HepG2 (cell line): Measurements from ENCODE around the gene CIAPIN1.

Experiments used
- SUZ12 ChIP-seq: fragments of 150-350 bp; IDR thresholded peaks from 2 replicates; pipeline ENCODE4 v1.6.1; 2014; ENCODE audit warnings: low read depth, low read length
- ZNF24 ChIP-seq: fragments of 450-650 bp; IDR thresholded peaks from 2 replicates; pipeline ENCODE4 v1.6.1; 2017; ENCODE audit warnings: antibody characterized with exemption, mild to moderate bottlenecking
- ZNF3 ChIP-seq: IDR thresholded peaks from 2 replicates; pipeline ENCODE4 v1.7.0; 2017; ENCODE audit warnings: inconsistent platforms
- ZNF431 ChIP-seq: sonication (generic); formaldehyde crosslinking; IDR thresholded peaks from 2 replicates; pipeline ENCODE4 v1.9.0; 2022; ENCODE audit warnings: missing genetic modification reagents, low read depth, mild to moderate bottlenecking, borderline replicate concordance
- TF ChIP-seq, protein P1 (sequence below): sonication (generic); formaldehyde crosslinking; IDR thresholded peaks from 2 replicates; pipeline ENCODE4 v1.8.1; 2022; ENCODE audit warnings: low read depth, mild to moderate bottlenecking, missing genetic modification reagents
- TF ChIP-seq, protein P2 (sequence below): sonication (generic); formaldehyde crosslinking; conservative IDR thresholded peaks from 2 replicates; pipeline ENCODE4 v1.4.0; 2020; ENCODE audit warnings: missing genetic modification reagents

DNA sequence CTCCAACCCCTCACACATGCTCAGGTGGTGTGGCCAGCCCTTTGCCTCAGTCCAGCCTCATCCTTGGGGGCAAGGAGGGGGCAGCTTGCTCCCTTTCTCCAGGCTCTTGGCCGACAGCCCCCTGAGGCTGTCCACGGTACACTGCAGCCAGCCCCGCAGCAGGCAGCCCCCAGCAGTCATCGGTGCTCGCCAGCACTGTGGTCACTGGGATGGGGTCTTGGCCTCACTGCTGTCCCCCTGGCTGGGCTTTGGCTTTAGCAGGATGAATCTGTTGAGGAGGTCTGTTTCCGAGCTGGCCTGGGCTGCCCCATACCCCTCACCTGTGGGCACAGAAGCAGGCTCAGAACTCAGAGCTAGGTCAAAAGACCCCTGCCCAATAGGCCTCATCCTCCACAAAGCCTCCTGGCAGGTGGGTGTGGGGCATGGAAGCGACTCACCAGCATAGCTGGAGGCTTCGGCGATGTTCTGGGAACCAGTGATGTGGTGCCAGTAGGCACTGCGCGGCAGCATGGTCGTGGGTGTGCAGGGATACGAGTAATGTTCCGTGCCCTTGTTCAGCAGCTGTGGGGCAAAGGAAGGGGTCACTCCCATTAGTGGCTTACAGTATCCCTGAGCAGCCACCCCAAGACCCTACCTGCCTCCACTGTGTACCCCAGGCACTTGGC is 26.1 kb upstream of the CIAPIN1 start:
- TF ChIP-seq, protein P1, sequence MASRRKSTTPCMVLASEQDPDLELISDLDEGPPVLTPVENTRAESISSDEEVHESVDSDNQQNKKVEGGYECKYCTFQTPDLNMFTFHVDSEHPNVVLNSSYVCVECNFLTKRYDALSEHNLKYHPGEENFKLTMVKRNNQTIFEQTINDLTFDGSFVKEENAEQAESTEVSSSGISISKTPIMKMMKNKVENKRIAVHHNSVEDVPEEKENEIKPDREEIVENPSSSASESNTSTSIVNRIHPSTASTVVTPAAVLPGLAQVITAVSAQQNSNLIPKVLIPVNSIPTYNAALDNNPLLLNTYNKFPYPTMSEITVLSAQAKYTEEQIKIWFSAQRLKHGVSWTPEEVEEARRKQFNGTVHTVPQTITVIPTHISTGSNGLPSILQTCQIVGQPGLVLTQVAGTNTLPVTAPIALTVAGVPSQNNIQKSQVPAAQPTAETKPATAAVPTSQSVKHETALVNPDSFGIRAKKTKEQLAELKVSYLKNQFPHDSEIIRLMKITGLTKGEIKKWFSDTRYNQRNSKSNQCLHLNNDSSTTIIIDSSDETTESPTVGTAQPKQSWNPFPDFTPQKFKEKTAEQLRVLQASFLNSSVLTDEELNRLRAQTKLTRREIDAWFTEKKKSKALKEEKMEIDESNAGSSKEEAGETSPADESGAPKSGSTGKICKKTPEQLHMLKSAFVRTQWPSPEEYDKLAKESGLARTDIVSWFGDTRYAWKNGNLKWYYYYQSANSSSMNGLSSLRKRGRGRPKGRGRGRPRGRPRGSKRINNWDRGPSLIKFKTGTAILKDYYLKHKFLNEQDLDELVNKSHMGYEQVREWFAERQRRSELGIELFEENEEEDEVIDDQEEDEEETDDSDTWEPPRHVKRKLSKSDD (CRISPR knock-in tag) = no peak
- no peak for TF ChIP-seq ZNF24
- TF ChIP-seq ZNF3 = no peak
- no peak for TF ChIP-seq ZNF431 (CRISPR knock-in tag)
- no peak for TF ChIP-seq SUZ12
- TF ChIP-seq, protein P2, sequence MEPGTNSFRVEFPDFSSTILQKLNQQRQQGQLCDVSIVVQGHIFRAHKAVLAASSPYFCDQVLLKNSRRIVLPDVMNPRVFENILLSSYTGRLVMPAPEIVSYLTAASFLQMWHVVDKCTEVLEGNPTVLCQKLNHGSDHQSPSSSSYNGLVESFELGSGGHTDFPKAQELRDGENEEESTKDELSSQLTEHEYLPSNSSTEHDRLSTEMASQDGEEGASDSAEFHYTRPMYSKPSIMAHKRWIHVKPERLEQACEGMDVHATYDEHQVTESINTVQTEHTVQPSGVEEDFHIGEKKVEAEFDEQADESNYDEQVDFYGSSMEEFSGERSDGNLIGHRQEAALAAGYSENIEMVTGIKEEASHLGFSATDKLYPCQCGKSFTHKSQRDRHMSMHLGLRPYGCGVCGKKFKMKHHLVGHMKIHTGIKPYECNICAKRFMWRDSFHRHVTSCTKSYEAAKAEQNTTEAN = no peak
